Lower leg skin (tissue), 4 donors: ENCODE results near the gene TMEM243. TPM values are rescaled to one million over a fixed set of nuclear protein-coding genes. Genes with fewer than 3 reads are reported as not detected.

Experiments
- DNase-seq, 2 donors: peaks; one replicate each; pipeline ENCODE4 v3.0.0-alpha.2; 2019; ENCODE audit warnings: low spot score in 2 of 2
- H3K4me3 ChIP-seq: fragments of 200-600 bp; sonication (generic); 2 replicates; pipeline ENCODE4 v1.5.1; 2017; ENCODE audit warnings: mild to moderate bottlenecking, low read depth; ENCODE audit not compliant: poor library complexity, severe bottlenecking
- POLR2A ChIP-seq, 2 donors: fragments of 450-650 bp; IDR thresholded peaks; one replicate each; pipeline ENCODE4 v1.6.1; 2016 to 2017; ENCODE audit warnings: antibody characterized with exemption in 2 of 2, mild to moderate bottlenecking in 1 of 2, moderate library complexity in 1 of 2
- WGBS, 2 donors: methylation state at CpG; one replicate each; pipeline ENCODE4 v1.1.5; 2018; 5-methylcytosine and 5-hydroxymethylcytosine counted together
- intact Hi-C: fragments of 100-400 bp; cut with DNase I; formaldehyde crosslinking; loops from one replicate; pipeline ENCODE4 v1.15.0; 2023; ENCODE audit warnings: low total_unique reads
- total RNA-seq, 4 donors: library from RNA; depleted of rRNA; stranded (reverse); fragments of >200 nt; gene quantifications; one replicate each; pipeline ENCODE4 v1.1.0, GENCODE V29; 2016
- TF ChIP-seq, protein P1 (sequence below), 3 donors: fragments of 450-650 bp; IDR thresholded peaks; one replicate each; pipeline ENCODE4 v1.5.1; 2016; ENCODE audit warnings: antibody characterized with exemption in 3 of 3, mild to moderate bottlenecking in 3 of 3, moderate library complexity in 2 of 3

Gene TMEM243
- total RNA-seq, 4 donors from 2014 or later: 29.4 to 60.6 (median 38.0) TPM

DNA sequence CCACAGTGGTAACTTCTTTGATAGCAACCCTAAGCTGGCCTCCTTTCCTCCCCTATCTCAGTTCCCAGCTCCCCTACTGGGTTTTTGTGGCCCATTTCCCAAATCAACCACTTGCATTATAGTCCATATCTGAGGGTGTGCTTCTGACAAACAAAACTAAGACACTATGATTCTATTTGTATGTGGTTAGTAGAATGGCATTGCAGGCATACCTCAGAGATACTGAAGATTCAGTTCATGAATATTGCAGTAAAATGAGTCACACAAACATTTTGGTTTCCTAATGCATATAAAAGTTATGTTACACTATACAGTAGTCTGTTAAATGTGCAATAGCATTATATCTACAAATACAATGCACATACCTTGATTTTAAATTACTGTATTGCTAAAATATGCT lies 15.4 kb upstream of the TMEM243 start:
- TF ChIP-seq, protein P1, sequence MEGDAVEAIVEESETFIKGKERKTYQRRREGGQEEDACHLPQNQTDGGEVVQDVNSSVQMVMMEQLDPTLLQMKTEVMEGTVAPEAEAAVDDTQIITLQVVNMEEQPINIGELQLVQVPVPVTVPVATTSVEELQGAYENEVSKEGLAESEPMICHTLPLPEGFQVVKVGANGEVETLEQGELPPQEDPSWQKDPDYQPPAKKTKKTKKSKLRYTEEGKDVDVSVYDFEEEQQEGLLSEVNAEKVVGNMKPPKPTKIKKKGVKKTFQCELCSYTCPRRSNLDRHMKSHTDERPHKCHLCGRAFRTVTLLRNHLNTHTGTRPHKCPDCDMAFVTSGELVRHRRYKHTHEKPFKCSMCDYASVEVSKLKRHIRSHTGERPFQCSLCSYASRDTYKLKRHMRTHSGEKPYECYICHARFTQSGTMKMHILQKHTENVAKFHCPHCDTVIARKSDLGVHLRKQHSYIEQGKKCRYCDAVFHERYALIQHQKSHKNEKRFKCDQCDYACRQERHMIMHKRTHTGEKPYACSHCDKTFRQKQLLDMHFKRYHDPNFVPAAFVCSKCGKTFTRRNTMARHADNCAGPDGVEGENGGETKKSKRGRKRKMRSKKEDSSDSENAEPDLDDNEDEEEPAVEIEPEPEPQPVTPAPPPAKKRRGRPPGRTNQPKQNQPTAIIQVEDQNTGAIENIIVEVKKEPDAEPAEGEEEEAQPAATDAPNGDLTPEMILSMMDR (IDR thresholded peaks at IDR 0.05): no peak
- TF ChIP-seq POLR2A (IDR thresholded peaks at IDR 0.05): no peak
- DNase-seq: no peak
- intact Hi-C loops: loop anchor here (5.0 kb wide), 1 partner anchor 313 kb away; no protein-coding TSS in a partner anchor
- no peak overlapping the region for H3K4me3 ChIP-seq

DNA sequence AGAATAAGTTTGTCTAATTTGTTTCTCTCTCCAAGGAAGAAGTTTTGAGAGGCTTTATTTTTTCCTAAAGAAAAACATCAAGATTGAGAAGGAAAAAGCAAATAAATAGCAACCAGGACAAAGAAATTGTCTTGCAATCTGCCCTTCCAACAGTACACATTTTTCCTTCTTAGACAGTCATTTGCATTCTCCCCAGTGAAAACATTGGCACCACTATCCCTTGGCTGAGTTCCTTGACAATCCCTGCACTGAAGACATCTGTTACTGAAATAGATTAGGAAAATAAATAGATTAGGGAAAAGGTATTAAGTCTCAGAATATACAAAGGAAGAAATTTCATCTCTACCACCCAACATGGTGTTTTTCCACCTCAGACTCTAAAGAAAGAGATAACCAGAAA lies 12.2 kb upstream of the TMEM243 start:
- intact Hi-C loops: loop anchor here (5.0 kb wide), 1 partner anchor 309 kb away; no protein-coding TSS in a partner anchor
- no peak overlapping the region for H3K4me3 ChIP-seq
- TF ChIP-seq, protein P1 (IDR thresholded peaks at IDR 0.05): no peak
- TF ChIP-seq POLR2A (IDR thresholded peaks at IDR 0.05): no peak
- DNase-seq: no peak

DNA sequence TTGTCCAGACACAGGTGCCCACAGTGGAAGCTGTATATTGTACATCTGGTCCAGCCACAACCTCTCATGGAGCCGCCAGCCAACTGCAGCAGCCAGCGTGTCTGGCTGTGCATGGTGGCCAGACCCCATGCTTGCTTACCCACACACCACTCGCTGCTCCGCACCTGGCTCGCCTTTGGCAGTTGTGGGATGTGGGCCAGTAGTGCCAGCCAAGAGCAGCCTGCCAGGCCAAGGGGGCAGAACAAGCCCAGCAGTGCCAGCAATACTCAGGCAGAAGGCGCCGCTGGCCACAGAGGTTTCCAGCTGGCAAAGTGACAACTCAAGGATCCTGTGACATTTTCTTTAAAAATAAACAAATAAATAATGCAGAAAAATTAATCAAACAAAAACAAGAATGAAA lies 11.7 kb upstream of the TMEM243 start:
- H3K4me3 ChIP-seq: no peak overlapping the region
- no peak for DNase-seq
- intact Hi-C loops: loop anchor here (5.0 kb wide), 1 partner anchor 309 kb away; no protein-coding TSS in a partner anchor
- 22 to 30% methylated on average over 6 to 7 of the region's 7 CpGs for WGBS, 2 donors
- no peak for TF ChIP-seq POLR2A (IDR thresholded peaks at IDR 0.05)
- TF ChIP-seq, protein P1 (IDR thresholded peaks at IDR 0.05): no peak

DNA sequence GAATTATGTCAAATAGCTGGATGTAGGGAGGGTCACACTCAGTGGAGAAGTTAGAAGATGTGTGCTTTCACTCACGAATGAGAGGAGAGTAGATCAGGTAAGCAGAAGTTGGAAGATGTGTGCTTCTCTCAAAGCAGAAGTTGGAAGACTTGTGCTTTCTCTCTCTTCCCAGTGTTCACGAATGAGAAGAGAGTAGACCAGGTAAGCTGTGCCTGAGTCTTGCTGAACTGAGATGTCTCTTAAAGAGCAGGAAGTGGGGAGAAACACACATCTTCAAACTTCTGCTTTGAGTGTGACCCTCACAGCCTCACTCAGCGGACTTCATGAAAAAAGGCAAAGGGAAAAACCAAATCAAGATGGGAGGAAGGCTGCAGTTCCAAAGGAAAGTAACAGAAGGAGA lies 7.0 kb upstream of the TMEM243 start:
- 82 to 85% methylated on average over 3 of the region's 3 CpGs for whole genome bisulfite sequencing, 2 donors
- TF ChIP-seq, protein P1 (IDR thresholded peaks at IDR 0.05): no peak
- no peak for TF ChIP-seq POLR2A (IDR thresholded peaks at IDR 0.05)
- intact Hi-C loops: no loop called here
- H3K4me3 ChIP-seq: no peak overlapping the region
- no peak for DNase-seq

DNA sequence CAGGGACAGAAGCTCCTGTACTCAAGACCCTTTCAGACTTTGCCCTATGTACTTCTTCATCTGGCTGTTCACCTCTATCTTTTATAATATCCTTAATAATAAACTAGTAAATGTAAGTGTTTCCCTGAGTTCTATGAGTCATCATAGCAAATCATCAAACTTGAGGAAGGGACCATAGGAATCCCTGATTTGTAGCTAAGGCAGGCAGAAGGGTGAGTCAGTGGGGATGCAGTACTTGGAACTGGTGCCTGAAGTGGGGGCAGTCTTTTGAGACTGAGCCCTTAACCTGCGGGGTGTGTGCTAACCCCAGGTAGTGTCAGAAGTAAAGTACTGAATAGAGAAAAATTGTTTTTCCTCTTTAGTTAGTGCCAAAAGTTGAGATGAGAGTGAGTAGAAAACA lies 6.2 kb upstream of the TMEM243 start:
- TF ChIP-seq POLR2A (IDR thresholded peaks at IDR 0.05): no peak
- TF ChIP-seq, protein P1 (IDR thresholded peaks at IDR 0.05): no peak
- intact Hi-C loops: no loop called here
- DNase-seq: no peak
- 68 to 69% methylated on average over 1 of the region's 1 CpG for WGBS, 2 donors
- no peak overlapping the region for H3K4me3 ChIP-seq

DNA sequence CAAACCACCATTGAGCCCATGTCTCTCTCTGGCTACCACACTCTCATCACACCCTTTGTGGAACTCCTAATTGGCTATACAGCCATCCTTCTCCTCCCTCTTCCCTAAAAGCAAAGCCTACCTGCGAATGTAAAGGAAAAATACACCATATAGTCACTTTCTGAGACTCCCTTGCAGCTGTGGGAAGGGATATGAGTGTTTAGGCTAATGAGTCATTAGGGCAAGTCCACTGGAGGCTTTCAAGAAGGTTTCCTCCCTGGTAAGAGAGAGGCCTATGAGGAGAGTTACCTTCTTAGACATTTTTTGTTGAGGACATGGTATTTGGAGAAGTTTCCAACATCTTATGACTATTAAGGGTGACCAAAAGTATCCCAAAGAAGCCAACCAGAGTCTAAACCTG lies 4.1 kb upstream of the TMEM243 start:
- WGBS, 2 donors: 85 to 98% methylated on average over 1 of the region's 1 CpG
- no peak for TF ChIP-seq POLR2A (IDR thresholded peaks at IDR 0.05)
- TF ChIP-seq, protein P1 (IDR thresholded peaks at IDR 0.05): no peak
- H3K4me3 ChIP-seq: no peak overlapping the region
- no peak for DNase-seq
- intact Hi-C loops: no loop called here
